ENCODE results near the gene CALHM5.

CALHM5 gene

DNA sequence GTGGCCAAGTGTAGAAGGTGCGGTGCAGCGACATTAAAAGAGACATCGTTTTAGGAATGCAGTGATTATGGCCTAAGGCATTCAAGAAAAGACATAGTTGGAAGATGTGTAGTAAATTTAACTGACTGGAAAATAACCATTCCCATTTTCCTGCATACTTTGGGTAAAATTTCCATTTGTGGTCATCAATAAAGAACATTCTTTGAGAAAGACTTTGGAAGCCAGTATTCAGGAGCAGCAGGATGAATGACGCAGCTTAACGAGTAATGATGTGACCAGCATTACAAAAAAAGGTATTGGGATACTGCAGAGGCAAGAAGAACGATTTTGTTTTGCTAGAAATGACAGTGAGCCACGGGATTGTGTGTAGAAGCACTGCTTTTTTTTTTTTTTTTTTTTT is 52.9 kb downstream of the CALHM5 start:
- TF ChIP-seq TAF1 (IDR thresholded peaks at IDR 0.05; ENCODE audit: low read depth), result no peak
- TF ChIP-seq NFIC (IDR thresholded peaks at IDR 0.05), result no peak
- TF ChIP-seq FOXM1 (IDR thresholded peaks at IDR 0.05; ENCODE audit: borderline replicate concordance, low read depth), result no peak
- TF ChIP-seq TEAD4 (IDR thresholded peaks at IDR 0.05), result no peak

- TF ChIP-seq YY1 (IDR thresholded peaks at IDR 0.05; ENCODE audit: low read depth), result no peak
- TF ChIP-seq ZBTB7A (IDR thresholded peaks at IDR 0.05; ENCODE audit: low read depth), result no peak
- TF ChIP-seq TEAD4 (IDR thresholded peaks at IDR 0.05), result no peak
- TF ChIP-seq MAX (IDR thresholded peaks at IDR 0.05), result no peak
- no peak for TF ChIP-seq RAD21 (IDR thresholded peaks at IDR 0.05; ENCODE audit: low read depth)
- TF ChIP-seq REST (IDR thresholded peaks at IDR 0.05; ENCODE audit: low read depth), result no peak
- no peak for TF ChIP-seq USF1 (IDR thresholded peaks at IDR 0.05)
- no peak for TF ChIP-seq TAF1 (IDR thresholded peaks at IDR 0.05; ENCODE audit: low read depth)
- TF ChIP-seq TCF12 (IDR thresholded peaks at IDR 0.05; ENCODE audit: low read depth), result no peak
- TF ChIP-seq CEBPB (IDR thresholded peaks at IDR 0.05), result no peak
- TF ChIP-seq EGR1 (IDR thresholded peaks at IDR 0.05), result no peak
- TF ChIP-seq EP300 (IDR thresholded peaks at IDR 0.05; ENCODE audit: borderline replicate concordance), result no peak
These were observed 53.8 kb downstream of the CALHM5 start for GRCh38 chr6:116564921-116565872.

DNA sequence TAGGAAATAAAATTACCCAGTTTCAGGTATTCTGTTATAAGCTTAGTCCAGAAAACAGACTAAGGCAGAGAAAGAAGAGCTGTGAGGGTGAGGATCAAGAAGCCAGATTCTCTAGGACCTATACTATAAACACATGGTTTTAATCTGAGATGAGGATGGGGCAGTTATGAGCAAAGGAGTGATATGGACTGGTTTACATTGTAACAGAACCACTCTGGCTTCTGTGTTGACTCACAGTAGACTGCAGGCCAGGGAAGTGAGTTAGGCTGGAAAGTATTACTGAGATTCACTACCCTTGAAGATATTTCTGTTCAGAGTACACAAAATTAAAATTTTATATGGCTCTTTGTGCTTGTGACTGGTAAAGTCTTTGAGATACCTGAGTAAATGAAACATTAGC is 56.7 kb downstream of the CALHM5 start:
- TF ChIP-seq EP300 (IDR thresholded peaks at IDR 0.05; ENCODE audit: borderline replicate concordance) (no peak), YY1 (IDR thresholded peaks at IDR 0.05; ENCODE audit: low read depth) (no peak), CEBPB (IDR thresholded peaks at IDR 0.05) (no peak), TEAD4 (IDR thresholded peaks at IDR 0.05) (no peak), RAD21 (IDR thresholded peaks at IDR 0.05; ENCODE audit: low read depth) (no peak), MAX (IDR thresholded peaks at IDR 0.05) (no peak)

GRCh38 chr6:116568821-116569755 is 57.6 kb downstream of the CALHM5 start:
- TF ChIP-seq ZBTB7A (IDR thresholded peaks at IDR 0.05; ENCODE audit: low read depth) (no peak), TAF1 (IDR thresholded peaks at IDR 0.05; ENCODE audit: low read depth) (no peak), CREB1 (IDR thresholded peaks at IDR 0.05; ENCODE audit: low read depth) (no peak), TEAD4 (IDR thresholded peaks at IDR 0.05) (no peak), REST (IDR thresholded peaks at IDR 0.05; ENCODE audit: low read depth) (no peak), RAD21 (IDR thresholded peaks at IDR 0.05; ENCODE audit: low read depth) (no peak), TCF12 (IDR thresholded peaks at IDR 0.05; ENCODE audit: low read depth) (no peak), USF1 (IDR thresholded peaks at IDR 0.05) (no peak), CEBPB (IDR thresholded peaks at IDR 0.05) (no peak), YY1 (IDR thresholded peaks at IDR 0.05; ENCODE audit: low read depth) (no peak), MAX (IDR thresholded peaks at IDR 0.05) (no peak)
